HUES48 (cell line): ENCODE results near the gene KCNIP1.

Source experiments
- H3K27ac ChIP-seq: one replicate; pipeline ENCODE4 v1.7.0; 2013; ENCODE audit warnings: low read depth, low read length, inconsistent platforms
- H3K27me3 ChIP-seq: 2 replicates; pipeline ENCODE4 v1.6.1; 2013; ENCODE audit warnings: mild to moderate bottlenecking, low read length; ENCODE audit not compliant: control insufficient read depth, insufficient read depth
- H3K36me3 ChIP-seq: 2 replicates; pipeline ENCODE4 v1.6.1; 2013; ENCODE audit warnings: low read length; ENCODE audit not compliant: control insufficient read depth, insufficient read depth
- H3K4me1 ChIP-seq: 2 replicates; pipeline ENCODE4 v1.6.1; 2013; ENCODE audit warnings: mild to moderate bottlenecking, low read length; ENCODE audit not compliant: control insufficient read depth, insufficient read depth
- H3K4me3 ChIP-seq: 2 replicates; pipeline ENCODE4 v1.5.1; 2013; ENCODE audit warnings: mild to moderate bottlenecking, low read depth, low read length
- H3K9ac ChIP-seq: 2 replicates; pipeline ENCODE4 v1.6.1; 2013; ENCODE audit warnings: mild to moderate bottlenecking, low read depth, low read length, moderate library complexity
- H3K9me3 ChIP-seq: 2 replicates; pipeline ENCODE4 v1.6.1; 2013; ENCODE audit warnings: low read length; ENCODE audit not compliant: control insufficient read depth, insufficient read depth

The KCNIP1 gene

DNA sequence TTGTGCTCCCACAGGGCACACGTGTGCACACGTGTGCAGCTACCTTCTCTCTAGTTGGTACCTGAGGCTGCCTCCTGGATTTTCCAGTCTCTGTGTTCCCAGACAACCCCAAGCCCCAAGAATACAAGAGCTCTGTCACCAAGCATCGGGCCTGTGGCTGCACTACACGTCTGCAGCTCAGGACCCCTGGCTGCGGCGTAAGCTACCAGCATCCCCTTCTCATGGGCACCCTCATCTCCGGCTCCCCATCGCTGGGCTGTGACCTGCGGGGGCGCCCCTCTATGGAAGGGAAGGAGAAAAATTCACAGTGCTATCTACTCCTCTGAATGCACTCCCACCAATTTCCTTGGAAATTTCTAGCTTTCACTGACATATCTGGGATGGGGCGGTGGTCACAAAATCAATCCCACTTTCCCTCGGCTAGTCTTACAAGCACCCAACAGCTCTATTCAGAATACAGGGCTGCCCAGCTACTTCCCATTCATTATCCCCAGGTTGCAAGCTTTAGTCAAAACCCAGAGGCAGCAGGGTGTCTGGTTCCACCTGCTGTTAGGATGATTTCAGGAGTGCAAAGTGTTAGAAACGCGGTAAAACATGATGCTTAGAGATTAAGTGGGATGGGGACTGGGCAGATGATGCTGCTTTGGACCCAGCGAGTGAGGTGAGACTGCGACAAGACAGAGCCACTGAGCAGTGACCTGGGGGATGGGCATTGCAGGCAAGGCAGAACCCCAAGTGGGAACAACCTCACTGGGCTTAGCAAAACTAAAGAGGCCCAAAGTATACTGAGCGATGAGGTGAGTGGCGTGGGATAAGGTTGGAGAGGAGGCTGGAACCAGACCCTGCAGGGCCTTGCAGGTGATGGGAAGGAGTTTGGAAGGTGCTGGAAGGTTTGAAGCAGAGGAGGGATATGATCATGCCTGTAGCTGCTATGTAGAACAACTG lies 121.7 kb downstream of the KCNIP1 start:
- Histone ChIP-seq H3K36me3 (no peaks in the 10 kb centered on the region), H3K27ac (no peak overlapping the region), H3K9ac (no peak overlapping the region), H3K4me1 (peaks cover 10% of the 10 kb centered on the region), H3K27me3 (no peaks in the 10 kb centered on the region), H3K9me3 (no peaks in the 10 kb centered on the region), H3K4me3 (no peak overlapping the region)

GRCh38 chr5:170626507-170627150 lies 122.8 kb downstream of the KCNIP1 start:
- no peaks in the 10 kb centered on the region for H3K9me3 ChIP-seq

GRCh38 chr5:170627271-170627670 lies 123.5 kb downstream of the KCNIP1 start:
- H3K9me3 ChIP-seq: no peaks in the 10 kb centered on the region

More at GRCh38 chr5:170626507-170627150, 122.8 kb downstream of the KCNIP1 start:
- Histone ChIP-seq H3K36me3 (no peaks in the 10 kb centered on the region), H3K4me3 (no peak overlapping the region), H3K27me3 (no peaks in the 10 kb centered on the region), H3K4me1 (peaks cover 10% of the 10 kb centered on the region), H3K27ac (no peak overlapping the region), H3K9ac (no peak overlapping the region)

GRCh38 chr5:170628028-170628427 lies 124.2 kb downstream of the KCNIP1 start:
- H3K36me3 ChIP-seq: no peaks in the 10 kb centered on the region
- H3K4me1 ChIP-seq: peaks cover 15% of the 10 kb centered on the region
- H3K27me3 ChIP-seq: no peaks in the 10 kb centered on the region
- no peaks in the 10 kb centered on the region for H3K9me3 ChIP-seq
- H3K9ac ChIP-seq: no peak overlapping the region
- H3K27ac ChIP-seq: no peak overlapping the region
- H3K4me3 ChIP-seq: no peak overlapping the region

More at GRCh38 chr5:170627271-170627670, 123.5 kb downstream of the KCNIP1 start:
- H3K4me3 ChIP-seq: no peak overlapping the region
- H3K36me3 ChIP-seq: no peaks in the 10 kb centered on the region
- no peak overlapping the region for H3K9ac ChIP-seq
- H3K4me1 ChIP-seq: peaks cover 12% of the 10 kb centered on the region
- H3K27ac ChIP-seq: no peak overlapping the region
- no peaks in the 10 kb centered on the region for H3K27me3 ChIP-seq

DNA sequence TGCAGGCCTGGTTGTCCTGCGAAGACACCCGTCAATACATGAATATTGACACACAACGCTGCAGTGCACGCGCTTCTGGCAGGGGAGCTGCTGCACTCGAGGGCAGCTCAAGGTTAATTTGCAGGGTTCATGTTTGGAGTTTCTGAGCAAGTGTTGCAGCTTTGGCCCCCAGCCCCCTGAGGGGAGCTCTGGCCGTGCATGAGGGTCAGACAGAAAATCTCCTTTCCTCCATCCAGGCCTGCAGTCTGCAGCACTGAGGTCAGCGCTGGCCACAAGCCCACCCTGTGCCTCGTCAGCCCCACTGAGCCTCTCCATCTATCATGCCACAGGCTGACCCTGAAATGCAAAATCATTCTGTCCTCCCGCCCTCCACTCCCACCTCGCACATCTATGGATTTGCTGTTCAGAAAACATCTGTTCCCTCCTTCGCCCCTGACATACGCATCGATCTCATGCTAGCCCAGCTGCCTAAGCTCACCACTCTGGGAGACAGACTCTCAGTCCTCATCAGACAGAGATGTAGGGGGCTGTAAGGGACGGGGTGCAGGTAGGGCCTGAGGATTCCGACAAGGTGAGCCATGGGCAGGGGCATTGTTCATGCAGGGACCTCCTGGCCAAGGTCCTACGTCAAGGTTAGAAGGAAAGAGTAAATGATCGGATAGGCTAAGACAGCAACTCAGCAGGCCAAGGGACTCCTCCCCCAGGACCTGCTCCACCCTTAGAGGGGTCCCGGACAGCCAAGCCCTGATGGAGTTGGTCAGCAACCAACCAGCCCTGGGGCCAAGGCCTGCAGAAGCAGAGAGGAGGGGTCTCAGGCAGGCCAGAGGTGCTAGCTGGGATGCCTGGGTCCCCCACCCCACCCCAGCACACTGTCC lies 125.1 kb downstream of the KCNIP1 start:
- Histone ChIP-seq H3K4me1 (peaks cover 21% of the 10 kb centered on the region), H3K27me3 (no peaks in the 10 kb centered on the region), H3K27ac (no peak overlapping the region), H3K9me3 (no peaks in the 10 kb centered on the region), H3K9ac (no peak overlapping the region), H3K4me3 (no peak overlapping the region), H3K36me3 (no peaks in the 10 kb centered on the region)

- no peaks in the 10 kb centered on the region for H3K36me3 ChIP-seq
- no peak overlapping the region for H3K4me3 ChIP-seq
- H3K4me1 ChIP-seq: peaks cover 28% of the 10 kb centered on the region
- H3K9me3 ChIP-seq: no peaks in the 10 kb centered on the region
- H3K27ac ChIP-seq: no peak overlapping the region
- no peak overlapping the region for H3K9ac ChIP-seq
- no peaks in the 10 kb centered on the region for H3K27me3 ChIP-seq
Measured at GRCh38 chr5:170629566-170630175, 125.9 kb downstream of the KCNIP1 start.

GRCh38 chr5:170630226-170630625 lies 126.4 kb downstream of the KCNIP1 start:
- no peak overlapping the region for H3K27ac ChIP-seq
- H3K4me1 ChIP-seq: peaks cover 29% of the 10 kb centered on the region
- no peaks in the 10 kb centered on the region for H3K36me3 ChIP-seq
- no peak overlapping the region for H3K4me3 ChIP-seq
- no peaks in the 10 kb centered on the region for H3K27me3 ChIP-seq
- no peak overlapping the region for H3K9ac ChIP-seq
- no peaks in the 10 kb centered on the region for H3K9me3 ChIP-seq

DNA sequence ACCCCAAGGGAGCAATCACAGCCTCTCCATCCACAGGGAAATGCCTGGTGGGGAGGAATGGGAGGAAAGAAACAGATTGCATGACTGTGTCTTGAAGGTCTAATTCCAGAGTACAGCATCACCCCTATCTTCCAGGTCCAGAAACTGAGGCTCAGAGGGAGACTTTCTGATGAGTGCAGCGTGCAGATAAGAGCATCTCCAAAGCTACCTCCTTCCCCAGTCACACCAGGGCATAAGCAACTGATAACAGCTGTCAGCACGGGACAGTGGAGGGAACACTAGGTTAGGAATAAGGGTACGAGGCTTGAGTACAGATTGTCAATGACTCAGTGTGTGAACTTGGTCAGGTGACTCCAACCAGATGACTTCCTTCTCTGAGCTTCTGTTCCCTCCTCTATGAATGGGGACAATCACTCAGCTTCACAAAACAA lies 126.9 kb downstream of the KCNIP1 start:
- Histone ChIP-seq H3K4me3 (no peak overlapping the region), H3K4me1 (peaks cover 24% of the 10 kb centered on the region), H3K9ac (no peak overlapping the region), H3K9me3 (no peaks in the 10 kb centered on the region), H3K27me3 (no peaks in the 10 kb centered on the region), H3K36me3 (no peaks in the 10 kb centered on the region), H3K27ac (no peak overlapping the region)

DNA sequence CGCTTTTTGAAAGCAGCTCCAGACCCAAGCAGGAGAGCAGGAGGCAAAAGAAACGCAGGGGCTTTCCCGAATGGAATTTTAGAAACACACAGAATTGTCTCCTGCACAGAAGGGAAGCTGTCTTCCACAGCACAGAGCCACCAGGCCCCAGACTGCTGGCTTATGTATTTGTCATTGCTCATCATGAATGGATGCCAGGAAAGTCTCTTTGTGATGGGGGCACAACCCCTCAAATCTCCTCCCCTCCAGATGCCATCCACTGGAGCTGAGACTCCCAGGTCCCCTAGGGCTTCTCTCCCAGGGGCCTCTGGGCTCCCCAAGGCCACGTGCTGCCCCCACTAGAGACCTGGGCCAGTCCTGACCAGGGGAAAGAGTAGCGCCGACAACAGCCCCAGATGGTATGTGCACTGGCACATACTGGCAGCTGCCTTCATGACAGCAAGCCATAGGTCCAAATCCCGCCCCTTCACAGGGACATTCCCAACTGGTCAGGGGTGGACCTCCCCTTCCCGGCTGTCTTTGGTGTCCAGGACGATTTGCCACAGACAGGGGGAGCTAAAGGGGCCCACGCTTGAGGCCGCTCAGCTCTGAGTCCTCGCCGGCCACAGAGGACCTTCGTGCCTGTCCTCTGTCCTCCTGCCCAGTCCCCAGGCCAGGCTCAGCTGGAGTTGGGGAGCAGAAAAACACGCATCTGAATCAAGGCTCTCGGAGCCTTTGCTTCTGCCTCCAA lies 127.8 kb downstream of the KCNIP1 start:
- no peak overlapping the region for H3K4me3 ChIP-seq
- no peaks in the 10 kb centered on the region for H3K27me3 ChIP-seq
- H3K9me3 ChIP-seq: no peaks in the 10 kb centered on the region
- H3K9ac ChIP-seq: no peak overlapping the region
- no peak overlapping the region for H3K27ac ChIP-seq
- H3K4me1 ChIP-seq: peaks cover 20% of the 10 kb centered on the region
- H3K36me3 ChIP-seq: no peaks in the 10 kb centered on the region
